HCT116 (cell line): ENCODE data around the gene DHRSX.

Experiments
- CTCF ChIP-seq, 3 experiments: fragments of 200-600 bp in 1 of 3; sonication (generic) in 1 of 3; IDR thresholded peaks in 2 of 3; conservative IDR thresholded peaks in 1 of 3; 2 replicates each; pipeline ENCODE4 v1.5.1; 2012 to 2017; ENCODE audit warnings: low read depth in 2 of 3, low read length in 2 of 3, antibody characterized with exemption in 1 of 3, borderline replicate concordance in 1 of 3, control low read depth in 1 of 3, mild to moderate bottlenecking in 1 of 3, mixed read lengths in 1 of 3, mixed run types in 1 of 3, moderate library complexity in 1 of 3; ENCODE audit not compliant: insufficient read depth in 1 of 3
- POLR2A ChIP-seq: IDR thresholded peaks from 2 replicates; pipeline ENCODE4 v1.7.0; 2011; ENCODE audit warnings: borderline replicate concordance; ENCODE audit not compliant: insufficient read depth, insufficient read length; ENCODE audit errors: extremely low read depth

GRCh38 chrX:2220829-2221567 is 279.8 kb downstream of the DHRSX start:
- TF ChIP-seq POLR2A (no peak), CTCF (IDR thresholded peaks at IDR 0.05 in 2 of 3, conservative IDR thresholded peaks at IDR 0.05 in 1 of 3; ENCODE audit: borderline replicate concordance in 1 of 3, insufficient read depth in 1 of 3, low read depth in 2 of 3, low read length in 2 of 3) (no peak)
